ENCODE measurements around the gene GPD1.

The GPD1 gene

GRCh38 chr12:50101663-50102062 lies 2.1 kb upstream of the GPD1 start:
- TF ChIP-seq CTCF (IDR thresholded peaks at IDR 0.05; ENCODE audit: borderline replicate concordance, insufficient read depth, low read depth, low read length): no peak
- H3K4me3 ChIP-seq (ENCODE audit: low read depth, low read length): no peak overlapping the region

GRCh38 chr12:50102131-50102531 lies 1.7 kb upstream of the GPD1 start:
- H3K4me3 ChIP-seq (ENCODE audit: low read depth, low read length): no peak overlapping the region
- no peak for TF ChIP-seq CTCF (IDR thresholded peaks at IDR 0.05; ENCODE audit: borderline replicate concordance, insufficient read depth, low read depth, low read length)

- no peak for TF ChIP-seq CTCF (IDR thresholded peaks at IDR 0.05; ENCODE audit: borderline replicate concordance, insufficient read depth, low read depth, low read length)
- no peak overlapping the region for H3K4me3 ChIP-seq (ENCODE audit: low read depth, low read length)
These were observed 1.0 kb upstream of the GPD1 start for GRCh38 chr12:50102646-50103309.

- no peak overlapping the region for H3K4me3 ChIP-seq (ENCODE audit: low read depth, low read length)
- no peak for TF ChIP-seq CTCF (IDR thresholded peaks at IDR 0.05; ENCODE audit: borderline replicate concordance, insufficient read depth, low read depth, low read length)
These were observed 457 bp upstream of the GPD1 start for GRCh38 chr12:50103351-50103750.

- TF ChIP-seq CTCF (IDR thresholded peaks at IDR 0.05; ENCODE audit: borderline replicate concordance, insufficient read depth, low read depth, low read length): no peak
- H3K4me3 ChIP-seq (ENCODE audit: low read depth, low read length): no peak overlapping the region
These were observed 884 bp downstream of the GPD1 start for GRCh38 chr12:50104417-50105366.

GRCh38 chr12:50105913-50106450 lies 2.2 kb downstream of the GPD1 start:
- no peak for TF ChIP-seq CTCF (IDR thresholded peaks at IDR 0.05; ENCODE audit: borderline replicate concordance, insufficient read depth, low read depth, low read length)
- H3K4me3 ChIP-seq (ENCODE audit: low read depth, low read length): no peak overlapping the region
